IPS DF 6.9 (cell line): ENCODE data around the gene DCAF4L1.

ENCODE experiments used
- DNase-seq: peaks from one replicate; pipeline ENCODE4 v3.0.0-alpha.2; 2013; ENCODE audit warnings: low read depth, low spot score
- H3K27ac ChIP-seq: one replicate; pipeline ENCODE4 v1.5.1; 2013; ENCODE audit warnings: low read length, control low read depth
- H3K27me3 ChIP-seq: 2 replicates; pipeline ENCODE4 v1.6.1; 2013; ENCODE audit warnings: mild to moderate bottlenecking, low read length; ENCODE audit not compliant: control insufficient read depth, insufficient read depth
- H3K36me3 ChIP-seq: 2 replicates; pipeline ENCODE4 v1.6.1; 2013; ENCODE audit warnings: low read length; ENCODE audit not compliant: control insufficient read depth, insufficient read depth
- H3K4me1 ChIP-seq: 2 replicates; pipeline ENCODE4 v1.6.1; 2013; ENCODE audit warnings: low read length; ENCODE audit not compliant: control insufficient read depth, insufficient read depth
- H3K4me3 ChIP-seq: 2 replicates; pipeline ENCODE4 v1.5.1; 2013; ENCODE audit warnings: mild to moderate bottlenecking, low read length
- H3K9me3 ChIP-seq: 2 replicates; pipeline ENCODE4 v1.6.1; 2013; ENCODE audit warnings: low read length, inconsistent platforms; ENCODE audit not compliant: control insufficient read depth, insufficient read depth
- WGBS: extraction: QIAGEN DNeasy Blood & Tissue Kit; methylation state at CpG from one replicate; pipeline ENCODE4 v1.1.7; 2013; ENCODE audit warnings: mixed read lengths, missing lambda C conversion rate; ENCODE audit not compliant: insufficient read length, insufficient coverage; 5-methylcytosine and 5-hydroxymethylcytosine counted together

Gene DCAF4L1

DNA sequence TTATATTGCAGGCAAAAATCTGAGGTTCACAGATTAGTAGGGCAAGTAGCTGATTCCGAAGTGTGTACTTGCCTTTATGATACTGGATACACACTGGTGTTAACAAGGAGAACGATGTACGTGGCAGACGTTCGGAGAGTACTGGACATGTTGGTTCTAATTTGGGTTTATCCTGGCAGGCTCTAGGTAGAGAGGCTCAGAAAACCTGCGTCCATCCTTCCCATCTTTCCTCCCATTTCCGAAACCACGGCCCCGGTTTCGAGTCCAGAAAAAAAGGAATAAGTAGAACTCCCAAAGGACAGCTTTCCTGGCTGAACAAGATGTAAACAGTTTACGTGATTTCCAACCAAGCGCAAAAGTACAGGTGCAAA, 8.4 kb downstream of the DCAF4L1 start:
- peaks cover 6% of the 10 kb centered on the region for H3K4me1 ChIP-seq
- DNase-seq, result no peak
- H3K27ac ChIP-seq, result no peak overlapping the region
- no peaks in the 10 kb centered on the region for H3K9me3 ChIP-seq
- H3K27me3 ChIP-seq, result no peaks in the 10 kb centered on the region
- H3K4me3 ChIP-seq, result peak overlapping the region; percentile 80; the same call in 1 of the 2 replicates
- no peaks in the 10 kb centered on the region for H3K36me3 ChIP-seq
- no CpG with 5 or more reads among the region's 12 CpGs for WGBS

GRCh38 chr4:41990365-41991111, 9.0 kb downstream of the DCAF4L1 start, which contains the start of gene SLC30A9:
TSS of gene SLC30A9 (plus strand) at chr4:41990530. CDS start at chr4:41990652, 122 bp downstream.
- peak; percentile 92 for DNase-seq
- Histone ChIP-seq H3K36me3 (no peaks in the 10 kb centered on the region), H3K4me1 (peaks cover 5% of the 10 kb centered on the region), H3K27me3 (no peaks in the 10 kb centered on the region), H3K4me3 (peak within 1 kb of the TSS; percentile 80), H3K9me3 (no peaks in the 10 kb centered on the region), H3K27ac (no peak within 1 kb of the TSS)
- WGBS, result no CpG with 5 or more reads among the region's 64 CpGs

GRCh38 chr4:41991916-41992767, 10.6 kb downstream of the DCAF4L1 start:
- no CpG with 5 or more reads among the region's 10 CpGs for WGBS

DNA sequence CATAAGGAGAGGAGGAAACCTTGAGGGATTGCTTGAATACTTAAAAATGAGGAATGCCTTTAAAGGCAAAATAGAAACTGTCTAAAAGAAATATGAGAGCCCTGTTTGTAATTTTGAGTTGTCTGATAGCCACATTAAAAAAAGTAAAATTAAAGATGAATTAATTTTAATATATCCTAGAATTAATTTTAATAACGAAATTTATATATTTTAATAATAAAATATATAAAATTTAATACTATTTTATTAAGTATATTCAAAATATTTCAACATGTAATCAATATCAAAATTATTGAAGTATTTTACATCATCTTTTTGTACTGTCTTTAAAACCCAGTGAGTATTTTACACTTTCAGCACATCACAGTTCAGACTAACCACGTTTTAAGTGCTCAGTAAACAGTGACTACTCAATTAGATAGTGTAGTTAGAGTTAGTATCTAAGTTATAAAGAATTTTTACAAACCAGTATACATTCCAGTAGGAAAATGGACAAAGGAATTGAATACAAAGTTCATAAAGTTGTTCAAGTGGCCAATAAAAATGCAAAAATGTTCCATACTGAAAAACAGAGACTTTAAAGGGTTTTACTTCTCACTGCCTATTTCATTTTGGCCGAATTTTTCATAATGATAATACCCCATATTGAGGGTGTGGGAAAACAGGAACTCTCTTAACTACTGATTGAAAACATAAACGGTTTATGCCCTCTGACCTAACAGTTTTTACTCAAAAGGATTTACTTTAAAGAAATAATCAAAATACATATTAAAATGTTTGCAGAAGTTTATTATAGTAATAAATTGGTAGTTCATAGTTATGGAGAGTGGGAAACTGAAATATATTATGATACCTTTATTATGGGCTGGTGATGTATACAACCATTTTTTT, 11.7 kb downstream of the DCAF4L1 start:
- no peak overlapping the region for H3K27ac ChIP-seq
- peaks cover 2% of the 10 kb centered on the region; the same call in 1 of the 2 replicates for H3K4me1 ChIP-seq
- H3K9me3 ChIP-seq, result no peaks in the 10 kb centered on the region
- H3K4me3 ChIP-seq, result no peak overlapping the region
- no peaks in the 10 kb centered on the region for H3K36me3 ChIP-seq
- no peak for DNase-seq
- WGBS, result no CpG with 5 or more reads among the region's 4 CpGs
- H3K27me3 ChIP-seq, result no peaks in the 10 kb centered on the region

More at GRCh38 chr4:41991916-41992767, 10.6 kb downstream of the DCAF4L1 start:
- H3K4me1 ChIP-seq, result peaks cover 2% of the 10 kb centered on the region; the same call in 1 of the 2 replicates
- H3K9me3 ChIP-seq, result no peaks in the 10 kb centered on the region
- no peak overlapping the region for H3K4me3 ChIP-seq
- no peak for DNase-seq
- H3K36me3 ChIP-seq, result no peaks in the 10 kb centered on the region
- no peaks in the 10 kb centered on the region for H3K27me3 ChIP-seq
- no peak overlapping the region for H3K27ac ChIP-seq

DNA sequence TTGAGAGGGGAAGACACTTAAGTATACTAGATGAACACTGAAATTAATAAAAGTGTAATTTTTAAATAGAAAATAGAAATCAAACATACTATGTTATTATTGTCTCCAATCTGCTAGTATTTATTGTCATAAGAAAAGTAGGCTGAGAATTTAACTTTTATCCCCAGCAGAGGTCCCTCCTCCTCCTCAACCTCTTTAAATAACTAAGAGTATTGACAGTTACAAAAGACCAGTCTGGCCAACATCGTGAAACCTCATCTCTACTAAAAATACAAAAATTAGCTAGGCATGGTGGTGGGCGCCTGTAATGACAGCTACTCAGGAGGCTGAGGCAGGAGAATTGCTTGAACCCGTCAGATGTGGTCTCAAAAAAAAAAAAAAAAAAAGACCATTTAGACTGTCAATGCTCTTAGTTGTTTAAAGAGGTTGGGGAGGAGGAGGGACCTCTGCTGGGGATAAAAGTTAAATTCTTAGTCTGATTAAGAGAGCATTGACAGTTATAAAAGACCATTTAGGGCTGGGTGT, 13.0 kb downstream of the DCAF4L1 start:
- WGBS, result no CpG with 5 or more reads among the region's 3 CpGs
- Histone ChIP-seq H3K9me3 (no peaks in the 10 kb centered on the region), H3K4me1 (peaks cover 2% of the 10 kb centered on the region; the same call in 1 of the 2 replicates), H3K27ac (no peak overlapping the region), H3K27me3 (no peaks in the 10 kb centered on the region), H3K4me3 (no peak overlapping the region), H3K36me3 (no peaks in the 10 kb centered on the region)
- DNase-seq, result no peak

- no peak for DNase-seq
- H3K4me1 ChIP-seq, result no peaks in the 10 kb centered on the region
- no CpG with 5 or more reads among the region's 3 CpGs for WGBS
Measured at GRCh38 chr4:41998019-41998418, 16.5 kb downstream of the DCAF4L1 start.

GRCh38 chr4:41999321-41999720, 17.8 kb downstream of the DCAF4L1 start:
- no peak overlapping the region for H3K27ac ChIP-seq
- H3K4me1 ChIP-seq, result no peaks in the 10 kb centered on the region
- H3K4me3 ChIP-seq, result no peak overlapping the region
- H3K36me3 ChIP-seq, result no peaks in the 10 kb centered on the region
- H3K9me3 ChIP-seq, result no peaks in the 10 kb centered on the region
- no peak for DNase-seq
- H3K27me3 ChIP-seq, result no peaks in the 10 kb centered on the region

More at GRCh38 chr4:41998019-41998418, 16.5 kb downstream of the DCAF4L1 start:
- no peaks in the 10 kb centered on the region for H3K9me3 ChIP-seq
- no peak overlapping the region for H3K4me3 ChIP-seq
- H3K36me3 ChIP-seq, result no peaks in the 10 kb centered on the region
- no peaks in the 10 kb centered on the region for H3K27me3 ChIP-seq
- H3K27ac ChIP-seq, result no peak overlapping the region

DNA sequence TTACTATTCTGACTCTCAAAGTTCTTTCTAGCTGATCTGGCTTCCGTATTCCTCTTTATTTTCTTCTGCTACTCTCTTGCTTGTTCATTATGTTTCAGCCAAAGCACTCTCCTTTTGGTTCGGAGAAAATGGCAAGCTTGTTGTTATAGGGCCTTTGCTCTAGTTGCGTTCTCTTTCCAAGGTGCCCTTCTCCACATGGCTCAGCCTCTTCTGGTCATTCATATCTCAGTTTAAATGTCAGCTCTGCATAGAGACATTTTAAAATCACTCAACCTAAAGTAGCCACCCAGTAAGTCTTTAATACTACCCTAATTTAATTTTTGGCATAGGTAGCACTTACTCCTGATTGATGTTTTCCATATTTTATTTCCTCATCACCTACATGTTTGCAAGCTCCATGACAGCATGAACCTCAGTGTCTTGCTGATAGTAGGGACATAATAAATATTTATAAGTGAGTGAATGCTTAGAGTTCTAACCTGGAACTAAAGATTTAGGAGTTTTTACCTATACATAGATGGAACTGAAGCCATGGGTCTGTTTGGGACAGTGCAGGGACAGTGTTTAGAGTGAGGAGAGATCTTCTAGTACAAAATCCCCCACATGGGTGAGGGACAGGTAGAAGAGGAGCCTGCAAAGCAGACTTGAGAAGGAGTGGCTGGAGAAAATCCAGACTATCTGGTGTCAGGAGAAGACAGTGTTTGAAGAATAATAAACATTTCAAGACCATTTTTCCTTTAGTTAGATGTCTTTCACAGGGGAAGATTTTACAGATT, 26.6 kb downstream of the DCAF4L1 start:
- Histone ChIP-seq H3K36me3 (no peaks in the 10 kb centered on the region), H3K9me3 (no peaks in the 10 kb centered on the region), H3K4me3 (no peak overlapping the region), H3K27ac (no peak overlapping the region), H3K4me1 (no peaks in the 10 kb centered on the region), H3K27me3 (no peaks in the 10 kb centered on the region)
- DNase-seq, result no peak
- WGBS, result no CpG with 5 or more reads among the region's 3 CpGs

- Histone ChIP-seq H3K27me3 (no peaks in the 10 kb centered on the region), H3K4me1 (no peaks in the 10 kb centered on the region), H3K27ac (no peak overlapping the region), H3K36me3 (no peaks in the 10 kb centered on the region), H3K4me3 (no peak overlapping the region), H3K9me3 (no peaks in the 10 kb centered on the region)
- DNase-seq, result no peak
- WGBS, result 100% methylated on average over 1 of the region's 2 CpGs
Measured at GRCh38 chr4:42015438-42015837, 33.9 kb downstream of the DCAF4L1 start.
